SK-N-MC (cell line): ENCODE results near the gene HOXA9.

Experiments
- DNase-seq: peaks from one replicate; pipeline ENCODE4 v3.0.0-alpha.2; 2011; ENCODE audit warnings: low read depth, low spot score
- H3K27ac ChIP-seq: fragments of 200-600 bp; sonication (generic); 2 replicates; pipeline ENCODE4 v1.5.1; 2016; ENCODE audit warnings: mixed run types
- H3K36me3 ChIP-seq: fragments of 200-600 bp; sonication (generic); 2 replicates; pipeline ENCODE4 v1.6.1; 2017; ENCODE audit warnings: antibody characterized with exemption, low read length, mixed read lengths; ENCODE audit not compliant: insufficient read depth
- H3K4me3 ChIP-seq: fragments of 200-600 bp; sonication (generic); 2 replicates; pipeline ENCODE4 v1.5.1; 2016
- H3K9ac ChIP-seq: fragments of 200-600 bp; sonication (generic); 2 replicates; pipeline ENCODE4 v1.8.0; 2017; ENCODE audit warnings: mixed run types, mixed read lengths; ENCODE audit not compliant: insufficient read length
- H3K9me3 ChIP-seq: fragments of 200-600 bp; sonication (generic); 2 replicates; pipeline ENCODE4 v1.6.1; 2017; ENCODE audit warnings: low read depth, mild to moderate bottlenecking, antibody characterized with exemption, low read length, moderate library complexity, mixed read lengths
- EZH2 ChIP-seq: fragments of 200-600 bp; sonication (generic); IDR thresholded peaks from one replicate; pipeline ENCODE4 v1.6.1; 2017; ENCODE audit warnings: antibody characterized with exemption
- FOXP2 ChIP-seq: optimal IDR thresholded peaks from 2 replicates; pipeline ENCODE3; 2011; ENCODE audit warnings: mild to moderate bottlenecking, moderate library complexity; ENCODE audit not compliant: insufficient read depth; ENCODE audit errors: extremely low read length, control extremely low read depth
- POLR2AphosphoS5 ChIP-seq: IDR thresholded peaks from 2 replicates; pipeline ENCODE4 v1.6.1; 2012; ENCODE audit warnings: mild to moderate bottlenecking, low read depth, low read length, borderline replicate concordance

Gene HOXA9

DNA sequence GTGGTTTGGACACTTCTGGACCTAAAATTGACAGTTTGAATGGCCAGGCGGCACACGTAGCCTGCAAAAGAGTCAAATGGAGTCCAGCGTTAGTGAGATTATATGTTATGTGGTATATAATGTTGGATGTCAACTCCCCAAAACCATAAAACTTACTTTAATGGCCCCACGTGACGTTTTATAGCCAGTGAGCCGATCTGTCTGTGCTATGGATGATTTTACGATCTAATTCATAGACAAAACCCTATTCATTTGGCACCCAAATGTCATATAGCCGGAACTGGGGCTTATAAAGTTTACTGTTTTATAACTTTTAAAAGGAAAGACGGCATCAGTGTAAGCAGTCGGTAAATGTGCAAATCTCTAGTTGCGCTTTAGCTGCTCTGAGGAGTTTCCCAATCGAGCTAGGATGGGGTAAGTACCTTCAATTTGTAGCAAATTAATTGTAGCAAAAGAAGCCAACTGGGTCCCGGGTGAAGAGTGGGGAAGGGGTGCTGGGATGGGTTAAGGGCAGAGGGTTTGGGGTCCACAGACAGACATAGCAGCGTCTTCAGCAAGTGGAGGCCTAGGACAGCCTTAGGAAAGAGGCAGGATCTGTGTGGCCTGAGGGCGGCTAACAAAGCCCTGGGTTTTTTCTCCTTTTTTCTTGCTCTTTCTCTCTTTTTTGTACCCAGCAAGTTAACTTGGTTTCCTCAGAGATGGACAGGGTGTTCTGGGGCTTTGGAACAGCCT is 25.0 kb downstream of the HOXA9 start:
- peak overlapping the region; percentile 55 for H3K4me3 ChIP-seq
- peak; percentile 44 for DNase-seq
- no peak for TF ChIP-seq FOXP2
- TF ChIP-seq POLR2AphosphoS5 = no peak
- no peak for TF ChIP-seq EZH2
- H3K27ac ChIP-seq = no peak overlapping the region
- H3K9me3 ChIP-seq = no peaks in the 10 kb centered on the region
- no peak overlapping the region for H3K9ac ChIP-seq
- no peaks in the 10 kb centered on the region for H3K36me3 ChIP-seq

DNA sequence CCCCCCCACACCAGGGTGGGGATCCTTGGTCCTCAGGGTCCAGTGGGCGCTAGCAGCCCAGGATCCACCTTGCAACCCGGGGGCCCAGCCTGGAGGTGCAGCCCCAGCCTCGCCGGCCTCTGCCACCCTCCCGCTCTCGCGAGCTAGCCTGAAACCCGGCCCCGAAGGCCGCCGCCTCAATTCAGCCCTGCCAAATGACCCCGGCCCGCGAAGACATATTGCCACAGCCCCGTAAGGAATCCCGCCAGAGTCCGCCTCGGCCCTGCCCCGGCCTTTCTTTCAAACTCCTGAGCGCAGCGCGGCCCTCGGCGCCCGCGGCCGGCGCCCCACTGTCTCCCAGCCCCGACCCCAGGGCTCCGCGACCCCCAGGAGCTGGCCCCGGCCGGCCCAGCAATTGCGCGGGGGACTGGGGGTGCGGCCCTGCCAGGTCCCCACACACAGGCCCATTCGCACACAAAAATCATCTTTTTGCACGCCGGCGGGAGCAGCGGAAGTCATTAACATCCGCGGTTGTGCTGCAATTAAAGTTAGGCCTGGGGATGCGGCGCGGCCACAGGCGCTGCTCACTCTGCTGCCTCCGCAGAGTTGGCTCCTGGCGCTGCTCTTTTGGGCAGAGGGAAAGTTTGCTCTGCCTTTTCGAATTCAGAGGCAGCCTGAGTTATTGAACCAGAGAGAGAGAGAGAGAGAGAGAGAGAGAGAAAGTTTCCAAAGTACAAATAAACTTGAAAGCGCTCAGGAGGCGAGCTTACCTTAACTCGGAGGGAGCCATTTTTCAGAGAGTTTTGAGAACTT is 25.8 kb downstream of the HOXA9 start:
- DNase-seq = no peak
- TF ChIP-seq EZH2 (peak; percentile 84), POLR2AphosphoS5 (no peak), FOXP2 (no peak)
- Histone ChIP-seq H3K27ac (no peak overlapping the region), H3K9me3 (no peaks in the 10 kb centered on the region), H3K9ac (no peak overlapping the region), H3K36me3 (no peaks in the 10 kb centered on the region), H3K4me3 (peak overlapping the region; percentile 55)

DNA sequence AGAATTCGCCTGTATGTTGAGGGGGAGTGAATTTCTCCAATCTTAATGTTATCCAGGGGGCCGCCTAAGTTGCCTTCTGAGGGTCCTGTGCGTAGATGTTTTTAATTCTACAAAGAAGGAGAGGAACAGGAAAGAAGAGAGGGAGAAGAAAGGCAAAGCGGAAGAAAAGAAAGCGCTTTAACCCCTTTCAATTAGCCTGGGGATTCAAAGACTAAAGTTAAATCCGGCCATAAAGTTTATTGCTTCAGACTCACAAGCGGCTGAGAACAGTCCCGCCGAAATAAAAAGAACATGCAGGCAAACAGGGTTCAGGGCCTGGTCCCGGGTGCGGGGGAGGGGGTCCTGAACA is 26.4 kb downstream of the HOXA9 start:
- no peak for DNase-seq
- Histone ChIP-seq H3K9me3 (no peaks in the 10 kb centered on the region), H3K9ac (no peak overlapping the region), H3K4me3 (no peak overlapping the region; the same call in 1 of the 2 replicates), H3K27ac (no peak overlapping the region), H3K36me3 (no peaks in the 10 kb centered on the region)
- TF ChIP-seq POLR2AphosphoS5 (no peak), EZH2 (no peak), FOXP2 (no peak)

DNA sequence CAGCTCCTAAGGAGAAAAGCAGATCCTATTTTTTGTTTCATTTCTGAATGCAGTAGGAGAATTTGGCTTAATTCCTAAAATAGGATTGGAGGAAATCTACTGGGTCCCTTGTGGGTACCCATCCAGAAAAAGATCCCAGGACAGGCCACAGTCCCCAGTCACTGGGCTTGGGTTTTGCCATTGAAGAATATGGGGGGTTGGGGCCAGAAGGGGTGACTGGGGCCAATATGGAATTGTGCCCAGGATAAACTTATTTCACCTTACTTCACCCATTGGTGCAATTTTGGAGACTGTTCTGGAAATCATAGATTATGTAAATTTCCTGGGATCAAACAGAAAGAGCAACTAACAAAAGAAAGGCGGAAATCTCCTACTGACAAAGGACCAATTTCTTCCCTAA is 26.9 kb downstream of the HOXA9 start:
- no peak for DNase-seq
- Histone ChIP-seq H3K9me3 (no peaks in the 10 kb centered on the region), H3K36me3 (no peaks in the 10 kb centered on the region), H3K9ac (no peak overlapping the region), H3K27ac (no peak overlapping the region), H3K4me3 (no peak overlapping the region)
- TF ChIP-seq EZH2 = no peak
- no peak for TF ChIP-seq FOXP2
- TF ChIP-seq POLR2AphosphoS5 = no peak

DNA sequence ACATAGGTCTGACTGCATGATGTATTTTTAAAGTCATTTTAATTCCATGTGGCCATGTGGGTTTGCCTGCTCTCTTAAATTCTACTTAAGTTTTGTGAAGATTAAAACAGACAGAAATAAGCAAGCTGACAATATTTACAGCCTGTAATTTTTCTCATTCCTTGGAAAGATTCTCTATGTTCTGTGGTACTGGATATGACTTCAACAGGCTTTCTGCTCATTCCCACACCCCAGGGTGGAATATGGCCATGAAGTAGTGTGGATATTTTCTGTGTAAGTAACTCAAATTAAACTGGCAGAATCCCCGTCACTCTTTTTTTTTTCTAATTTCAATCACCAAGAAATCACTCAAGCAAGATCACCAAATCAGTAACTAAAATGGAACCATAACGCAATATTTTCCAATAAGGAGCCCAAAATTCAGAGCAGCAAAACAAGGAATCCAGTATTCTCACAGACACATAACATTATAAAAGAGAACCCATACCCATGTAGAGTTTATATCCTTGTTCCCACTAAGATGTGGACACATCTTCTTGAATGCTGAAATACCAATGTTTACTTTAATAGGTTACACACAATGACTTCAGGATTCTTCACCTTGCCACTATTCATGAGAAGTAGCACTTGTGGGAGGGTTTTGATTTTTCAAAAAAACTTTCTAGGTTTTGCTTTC is 27.6 kb downstream of the HOXA9 start:
- Histone ChIP-seq H3K9me3 (no peaks in the 10 kb centered on the region), H3K9ac (no peak overlapping the region), H3K4me3 (no peak overlapping the region), H3K27ac (no peak overlapping the region), H3K36me3 (no peaks in the 10 kb centered on the region)
- no peak for DNase-seq
- TF ChIP-seq EZH2 (no peak), FOXP2 (no peak), POLR2AphosphoS5 (no peak)

DNA sequence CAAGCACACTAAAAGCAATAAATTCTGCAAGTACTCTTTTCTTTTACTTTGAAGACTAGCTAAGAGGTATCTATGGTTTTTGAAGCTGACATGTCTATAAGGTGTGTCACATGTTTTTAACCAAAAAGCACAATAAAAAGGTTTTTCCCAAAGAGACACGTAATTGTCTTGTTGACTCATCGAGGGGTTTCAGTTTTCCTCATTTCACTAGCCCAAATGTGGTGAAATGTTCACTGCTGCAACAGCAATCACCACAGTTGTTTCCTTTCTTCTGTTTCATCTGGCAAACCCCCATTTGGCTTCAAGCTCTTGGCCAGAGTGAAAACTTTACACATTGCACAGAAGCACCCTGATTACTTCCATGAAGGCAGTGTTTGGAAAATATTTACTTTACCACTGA is 30.9 kb downstream of the HOXA9 start:
- Histone ChIP-seq H3K9ac (no peak overlapping the region), H3K4me3 (no peak overlapping the region), H3K9me3 (no peaks in the 10 kb centered on the region), H3K27ac (no peak overlapping the region), H3K36me3 (no peaks in the 10 kb centered on the region)
- DNase-seq = no peak
- TF ChIP-seq POLR2AphosphoS5 (no peak), EZH2 (no peak), FOXP2 (no peak)

DNA sequence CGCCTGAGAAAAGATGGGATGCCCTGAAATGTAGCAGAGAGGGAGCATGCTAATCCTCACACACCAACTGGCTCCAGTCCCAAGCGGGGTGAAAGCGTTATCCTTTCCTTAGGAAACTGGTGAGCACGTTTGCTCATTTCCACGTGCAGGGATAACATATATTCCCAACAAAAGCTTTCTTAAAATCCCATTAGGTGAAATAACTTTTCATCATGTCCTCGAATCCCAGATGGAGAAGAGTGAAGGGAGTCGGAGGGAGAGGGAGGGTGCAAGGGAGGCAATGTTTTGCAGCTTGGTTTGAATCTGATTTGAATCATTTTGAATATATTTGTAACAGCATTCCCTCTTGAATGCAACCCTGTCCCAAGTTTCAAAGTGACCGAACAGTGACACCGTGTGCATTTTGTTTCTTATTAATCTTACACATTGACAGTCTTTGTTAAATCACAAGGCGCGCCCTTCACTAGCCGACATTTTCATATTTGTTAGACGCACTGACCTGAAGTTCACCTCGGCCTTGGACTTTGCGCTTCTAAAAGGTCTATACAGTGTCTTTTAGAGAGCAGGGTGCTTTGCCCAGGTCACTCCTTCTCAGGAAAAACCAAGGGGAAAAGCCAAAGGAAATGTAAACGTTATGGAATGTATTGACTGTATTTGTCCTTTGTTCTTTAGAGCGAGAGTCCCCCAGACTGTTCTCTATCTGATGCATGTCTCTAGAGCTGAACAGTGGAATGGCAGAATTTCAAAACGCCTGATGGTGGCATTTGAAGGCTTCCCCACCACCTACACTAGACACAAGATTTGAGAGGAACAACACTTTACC is 31.7 kb downstream of the HOXA9 start:
- TF ChIP-seq FOXP2 (no peak), POLR2AphosphoS5 (no peak), EZH2 (no peak)
- Histone ChIP-seq H3K4me3 (no peak overlapping the region), H3K36me3 (no peaks in the 10 kb centered on the region), H3K27ac (no peak overlapping the region), H3K9ac (no peak overlapping the region), H3K9me3 (no peaks in the 10 kb centered on the region)
- DNase-seq = no peak

DNA sequence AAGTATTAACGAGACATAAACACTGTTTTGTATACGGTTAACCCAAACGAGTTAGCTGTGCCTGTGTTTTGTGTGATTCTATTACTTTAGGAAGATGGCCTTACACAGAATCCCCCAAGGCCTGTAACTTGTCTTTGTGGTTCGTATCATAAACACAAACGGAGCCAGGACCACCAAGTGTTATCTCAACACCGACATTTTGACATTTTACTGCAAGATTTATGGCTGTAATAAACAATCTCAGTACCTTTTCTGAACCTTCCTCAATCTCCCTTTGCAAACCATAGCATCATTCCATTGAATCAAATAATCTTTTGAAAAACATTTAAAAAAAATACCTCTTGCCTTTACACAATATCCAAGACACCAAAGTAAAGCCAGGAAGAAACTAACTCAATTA is 32.4 kb downstream of the HOXA9 start:
- H3K27ac ChIP-seq = no peak overlapping the region
- H3K9ac ChIP-seq = no peak overlapping the region
- TF ChIP-seq EZH2 = no peak
- TF ChIP-seq FOXP2 = no peak
- no peak for TF ChIP-seq POLR2AphosphoS5
- DNase-seq = no peak
- H3K9me3 ChIP-seq = no peaks in the 10 kb centered on the region
- no peaks in the 10 kb centered on the region for H3K36me3 ChIP-seq
- no peak overlapping the region for H3K4me3 ChIP-seq
